ENCODE results near the gene DENND2C. TPM values are rescaled to one million over a fixed set of nuclear protein-coding genes. Genes with fewer than 3 reads are reported as not detected.

Gene DENND2C
- total RNA-seq, 2 donors from 2014 or later = 1.2 to 1.8 TPM

DNA sequence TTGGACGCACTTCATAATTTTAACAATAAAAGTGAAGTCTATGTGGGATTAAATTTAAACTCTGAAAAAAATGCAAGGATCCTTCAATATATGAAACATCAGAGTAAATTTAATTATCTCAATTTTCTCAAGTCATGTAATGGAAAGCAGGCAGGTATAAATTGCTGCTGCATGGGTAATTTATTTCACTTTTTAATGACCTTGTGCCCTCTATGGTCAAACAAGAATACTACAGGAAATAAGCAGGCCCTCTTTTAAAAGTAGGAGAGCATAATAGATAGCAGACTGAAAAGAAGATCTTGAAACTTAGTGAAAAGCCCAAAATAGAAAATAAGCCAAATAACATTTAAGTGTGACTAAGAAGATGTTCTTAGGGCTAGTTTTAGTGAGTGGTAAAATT, 111.3 kb downstream of the DENND2C start:
- TF ChIP-seq, protein P1, sequence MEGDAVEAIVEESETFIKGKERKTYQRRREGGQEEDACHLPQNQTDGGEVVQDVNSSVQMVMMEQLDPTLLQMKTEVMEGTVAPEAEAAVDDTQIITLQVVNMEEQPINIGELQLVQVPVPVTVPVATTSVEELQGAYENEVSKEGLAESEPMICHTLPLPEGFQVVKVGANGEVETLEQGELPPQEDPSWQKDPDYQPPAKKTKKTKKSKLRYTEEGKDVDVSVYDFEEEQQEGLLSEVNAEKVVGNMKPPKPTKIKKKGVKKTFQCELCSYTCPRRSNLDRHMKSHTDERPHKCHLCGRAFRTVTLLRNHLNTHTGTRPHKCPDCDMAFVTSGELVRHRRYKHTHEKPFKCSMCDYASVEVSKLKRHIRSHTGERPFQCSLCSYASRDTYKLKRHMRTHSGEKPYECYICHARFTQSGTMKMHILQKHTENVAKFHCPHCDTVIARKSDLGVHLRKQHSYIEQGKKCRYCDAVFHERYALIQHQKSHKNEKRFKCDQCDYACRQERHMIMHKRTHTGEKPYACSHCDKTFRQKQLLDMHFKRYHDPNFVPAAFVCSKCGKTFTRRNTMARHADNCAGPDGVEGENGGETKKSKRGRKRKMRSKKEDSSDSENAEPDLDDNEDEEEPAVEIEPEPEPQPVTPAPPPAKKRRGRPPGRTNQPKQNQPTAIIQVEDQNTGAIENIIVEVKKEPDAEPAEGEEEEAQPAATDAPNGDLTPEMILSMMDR (IDR thresholded peaks at IDR 0.05) = peak in 1 of 2 donors; percentile 46
- no peaks in the 10 kb centered on the region for H3K4me1 ChIP-seq

DNA sequence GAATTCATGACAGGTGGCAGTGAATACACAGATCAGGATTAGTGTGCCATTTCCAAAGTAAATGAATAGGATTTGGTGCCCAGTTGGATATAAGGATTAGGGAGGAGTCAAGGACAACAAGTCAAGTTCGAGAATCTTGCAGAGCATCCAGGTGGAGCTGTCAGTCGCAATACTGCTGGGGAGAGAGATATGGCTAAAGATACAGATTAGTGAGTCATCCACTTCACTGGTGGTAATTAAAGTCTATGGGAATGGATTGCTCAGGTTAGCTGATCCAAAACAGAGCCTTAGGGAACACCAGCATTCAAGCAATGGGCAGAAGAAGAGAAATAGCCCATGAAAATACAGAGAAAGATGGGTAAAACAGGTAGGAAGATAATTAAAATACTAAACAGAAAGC, 115.3 kb downstream of the DENND2C start:
- TF ChIP-seq, protein P1 (IDR thresholded peaks at IDR 0.05) = no peak
- H3K9me3 ChIP-seq = no peaks in the 10 kb centered on the region

More for the DNA sequence above, 111.3 kb downstream of the DENND2C start:
- no peak for DNase-seq (ENCODE audit: low spot score)
- Histone ChIP-seq H3K27me3 (no peaks in the 10 kb centered on the region), H3K36me3 (no peaks in the 10 kb centered on the region), H3K27ac (no peak overlapping the region), H3K4me3 (no peak overlapping the region), H3K9me3 (no peaks in the 10 kb centered on the region)

DNA sequence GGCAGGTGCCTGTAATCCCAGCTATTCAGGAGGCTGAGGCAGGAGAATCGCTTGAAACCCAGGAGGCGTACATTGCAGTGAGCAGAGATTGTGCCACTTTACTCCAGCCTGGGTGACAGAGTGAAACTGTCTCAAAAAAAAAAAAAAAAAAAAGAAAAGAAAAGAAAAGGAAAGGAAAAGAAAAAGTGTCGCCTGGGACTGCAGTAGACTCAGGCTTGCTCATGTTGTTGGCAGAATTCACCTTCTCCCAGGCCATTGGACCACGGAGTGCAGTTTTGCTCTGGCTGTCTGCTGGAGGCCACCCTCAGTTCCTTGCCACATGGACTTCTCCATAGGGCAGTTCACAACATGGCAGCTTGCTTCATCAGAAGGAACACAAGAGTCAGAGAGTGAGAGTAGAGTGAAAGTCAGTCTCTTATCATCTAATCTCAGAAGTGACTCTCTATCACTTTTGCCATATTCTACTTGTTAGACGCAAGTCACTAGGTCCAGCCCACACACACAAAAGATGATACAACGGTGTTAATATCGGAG, 117.7 kb downstream of the DENND2C start:
- no peak for DNase-seq (ENCODE audit: low spot score)
- no peaks in the 10 kb centered on the region for H3K9me3 ChIP-seq
- TF ChIP-seq, protein P1 (IDR thresholded peaks at IDR 0.05) = no peak
- no peak overlapping the region for H3K27ac ChIP-seq
- no peaks in the 10 kb centered on the region for H3K36me3 ChIP-seq
- no peaks in the 10 kb centered on the region for H3K27me3 ChIP-seq
- no peak overlapping the region for H3K4me3 ChIP-seq
- H3K4me1 ChIP-seq = no peaks in the 10 kb centered on the region

More for the DNA sequence above, 115.3 kb downstream of the DENND2C start:
- Histone ChIP-seq H3K27me3 (no peaks in the 10 kb centered on the region), H3K4me1 (no peaks in the 10 kb centered on the region), H3K4me3 (no peak overlapping the region), H3K36me3 (no peaks in the 10 kb centered on the region), H3K27ac (no peak overlapping the region)
- DNase-seq (ENCODE audit: low spot score) = no peak

DNA sequence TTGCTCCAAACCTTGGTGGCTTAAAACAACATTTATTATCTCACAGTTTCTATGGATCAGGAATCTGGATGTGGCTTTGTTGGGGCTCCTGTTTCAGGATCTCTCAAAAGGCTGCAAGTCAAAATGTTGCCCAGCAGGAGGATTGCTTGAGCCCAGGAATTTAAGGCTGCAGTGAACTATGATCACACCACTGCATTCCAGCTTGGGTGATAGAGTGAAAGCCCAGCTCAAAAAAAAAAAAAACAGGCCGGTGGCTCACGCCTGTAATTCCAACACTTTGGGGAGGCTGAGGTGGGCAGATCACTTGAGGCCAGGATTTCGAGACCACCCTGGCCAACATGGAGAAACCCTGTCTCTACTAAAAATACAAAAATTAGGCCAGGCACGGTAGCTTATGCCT, 118.4 kb downstream of the DENND2C start:
- Histone ChIP-seq H3K9me3 (no peaks in the 10 kb centered on the region), H3K27ac (no peak overlapping the region), H3K4me3 (no peak overlapping the region), H3K4me1 (no peaks in the 10 kb centered on the region), H3K27me3 (no peaks in the 10 kb centered on the region), H3K36me3 (no peaks in the 10 kb centered on the region)
- DNase-seq (ENCODE audit: low spot score) = no peak
- TF ChIP-seq, protein P1 (IDR thresholded peaks at IDR 0.05) = no peak

DNA sequence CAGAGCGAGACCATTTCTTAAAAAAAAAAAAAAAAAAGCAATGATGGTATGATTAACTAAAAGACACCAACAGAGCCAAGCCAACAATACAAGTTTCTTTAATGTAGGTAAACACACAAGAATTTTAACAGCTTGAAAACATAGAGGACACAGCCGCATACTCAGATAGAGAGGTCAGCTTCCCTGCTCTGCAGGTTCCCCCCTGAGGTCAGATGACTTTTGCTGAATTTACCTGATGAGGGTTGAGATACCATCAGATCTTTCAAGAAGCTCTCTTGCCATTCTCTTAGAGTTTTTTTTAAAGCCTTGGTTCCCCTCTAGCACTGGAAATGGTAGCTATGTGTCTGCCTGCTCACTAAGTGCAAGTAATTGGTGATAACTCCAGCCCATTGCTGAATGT, 119.5 kb downstream of the DENND2C start:
- H3K27ac ChIP-seq = no peak overlapping the region
- H3K9me3 ChIP-seq = no peaks in the 10 kb centered on the region
- H3K27me3 ChIP-seq = no peaks in the 10 kb centered on the region
- no peak overlapping the region for H3K4me3 ChIP-seq
- no peaks in the 10 kb centered on the region for H3K4me1 ChIP-seq
- no peaks in the 10 kb centered on the region for H3K36me3 ChIP-seq
- TF ChIP-seq, protein P1 (IDR thresholded peaks at IDR 0.05) = no peak
- DNase-seq (ENCODE audit: low spot score) = no peak

DNA sequence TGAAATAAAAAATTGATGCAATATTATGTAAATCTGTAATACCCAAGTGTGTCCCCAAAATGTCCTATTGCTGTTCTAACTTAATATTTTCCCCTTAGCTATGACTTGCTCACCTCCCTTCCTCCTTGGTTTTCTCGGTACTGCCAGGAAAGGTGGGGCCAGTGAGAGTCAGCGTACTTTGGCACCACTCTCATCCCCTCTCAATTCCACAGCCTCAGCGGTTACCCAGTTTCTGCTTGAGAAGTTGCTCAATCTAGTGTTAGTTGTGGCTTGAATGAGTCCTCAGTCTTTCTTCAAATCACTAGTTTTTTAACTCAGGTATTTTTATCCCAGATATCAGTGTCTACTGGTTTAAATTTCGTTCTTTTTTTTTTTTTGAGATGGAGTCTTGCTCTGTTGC, 120.7 kb downstream of the DENND2C start:
- Histone ChIP-seq H3K4me3 (no peak overlapping the region), H3K27ac (no peak overlapping the region), H3K27me3 (no peaks in the 10 kb centered on the region), H3K36me3 (no peaks in the 10 kb centered on the region), H3K4me1 (no peaks in the 10 kb centered on the region), H3K9me3 (no peaks in the 10 kb centered on the region)
- TF ChIP-seq, protein P1 (IDR thresholded peaks at IDR 0.05) = no peak
- no peak for DNase-seq (ENCODE audit: low spot score)

All from right atrium auricular region (tissue), 2 donors.